ENCODE results near the gene TSEN54. TPM values are rescaled to one million over a fixed set of nuclear protein-coding genes. Genes with fewer than 3 reads are reported as not detected.

Gene TSEN54
- total RNA-seq, 1 donor = 12.1 TPM

GRCh38 chr17:75504347-75505151 is 11.8 kb upstream of the TSEN54 start:
- no peak for DNase-seq (ENCODE audit: low read depth)
- H3K4me3 ChIP-seq (ENCODE audit: low read depth, low read length) = no peak overlapping the region
- peak; percentile 63 for TF ChIP-seq CTCF (IDR thresholded peaks at IDR 0.05; ENCODE audit: insufficient read depth, low read depth, low read length)

GRCh38 chr17:75505152-75505409 is 11.2 kb upstream of the TSEN54 start:
- TF ChIP-seq CTCF (IDR thresholded peaks at IDR 0.05; ENCODE audit: insufficient read depth, low read depth, low read length) = no peak
- H3K4me3 ChIP-seq (ENCODE audit: low read depth, low read length) = no peak overlapping the region
- no peak for DNase-seq (ENCODE audit: low read depth)

GRCh38 chr17:75505640-75506039 is 10.7 kb upstream of the TSEN54 start:
- H3K4me3 ChIP-seq (ENCODE audit: low read depth, low read length) = no peak overlapping the region
- DNase-seq (ENCODE audit: low read depth) = no peak
- TF ChIP-seq CTCF (IDR thresholded peaks at IDR 0.05; ENCODE audit: insufficient read depth, low read depth, low read length) = no peak

- no peak for DNase-seq (ENCODE audit: low read depth)
- no peak for TF ChIP-seq CTCF (IDR thresholded peaks at IDR 0.05; ENCODE audit: insufficient read depth, low read depth, low read length)
- no peak overlapping the region for H3K4me3 ChIP-seq (ENCODE audit: low read depth, low read length)
These were observed 10.2 kb upstream of the TSEN54 start for GRCh38 chr17:75506134-75506533.

GRCh38 chr17:75506888-75507287 is 9.4 kb upstream of the TSEN54 start:
- no peak overlapping the region for H3K4me3 ChIP-seq (ENCODE audit: low read depth, low read length)
- DNase-seq (ENCODE audit: low read depth) = no peak
- TF ChIP-seq CTCF (IDR thresholded peaks at IDR 0.05; ENCODE audit: insufficient read depth, low read depth, low read length) = no peak

- no peak for DNase-seq (ENCODE audit: low read depth)
- H3K4me3 ChIP-seq (ENCODE audit: low read depth, low read length) = no peak overlapping the region
- TF ChIP-seq CTCF (IDR thresholded peaks at IDR 0.05; ENCODE audit: insufficient read depth, low read depth, low read length) = no peak
These were observed 8.3 kb upstream of the TSEN54 start for GRCh38 chr17:75507733-75508719.

All from fibroblast of villous mesenchyme (primary cell).